Measurements from ENCODE around the gene PCK2. TPM values are rescaled to one million over a fixed set of nuclear protein-coding genes. Genes with fewer than 3 reads are reported as not detected.

The PCK2 gene
- total RNA-seq, 2 donors from 2014 or later: 11.4 to 16.9 TPM

- no peaks in the 10 kb centered on the region for H3K27me3 ChIP-seq (replicated peaks; ENCODE audit: insufficient read depth)
- H3K4me1 ChIP-seq (ENCODE audit: control insufficient read depth in 1 of 2, low read depth in 2 of 2): peaks cover 7 to 18% of the 10 kb centered on the region in 2 donors
- ATAC-seq (ENCODE audit: insufficient number of reproducible peaks, low FRiP score, low read depth) (no peak), DNase-seq (ENCODE audit: low spot score) (no peak)
- no peak for TF ChIP-seq CTCF (IDR thresholded peaks at IDR 0.05)
- peak overlapping the region; percentile 92 for H3K4me3 ChIP-seq
- no peaks in the 10 kb centered on the region for H3K9me3 ChIP-seq
- H3K36me3 ChIP-seq: peaks cover 13% of the 10 kb centered on the region
- peak overlapping the region; percentile 98 for H3K27ac ChIP-seq
Observed at GRCh38 chr14:24115422-24116127, 21.5 kb downstream of the PCK2 start.

GRCh38 chr14:24116128-24116814 is 22.2 kb downstream of the PCK2 start:
- H3K9me3 ChIP-seq: no peaks in the 10 kb centered on the region

GRCh38 chr14:24117179-24117578 is 23.1 kb downstream of the PCK2 start:
- DNase-seq (ENCODE audit: low spot score): no peak
- Histone ChIP-seq H3K36me3 (peaks cover 26% of the 10 kb centered on the region), H3K4me3 (no peak overlapping the region), H3K27me3 (replicated peaks; ENCODE audit: insufficient read depth) (no peaks in the 10 kb centered on the region), H3K4me1 (ENCODE audit: control insufficient read depth in 1 of 2, low read depth in 2 of 2) (peaks cover 7 to 18% of the 10 kb centered on the region in 2 donors), H3K27ac (no peak overlapping the region), H3K9me3 (no peaks in the 10 kb centered on the region)
- no peak for TF ChIP-seq CTCF (IDR thresholded peaks at IDR 0.05)
- no peak for ATAC-seq (ENCODE audit: insufficient number of reproducible peaks, low FRiP score, low read depth)

More at GRCh38 chr14:24116128-24116814, 22.2 kb downstream of the PCK2 start:
- Histone ChIP-seq H3K4me3 (peak overlapping the region; percentile 92), H3K36me3 (peaks cover 19% of the 10 kb centered on the region), H3K4me1 (ENCODE audit: control insufficient read depth in 1 of 2, low read depth in 2 of 2) (peaks cover 7 to 18% of the 10 kb centered on the region in 2 donors), H3K27ac (no peak overlapping the region), H3K27me3 (replicated peaks; ENCODE audit: insufficient read depth) (no peaks in the 10 kb centered on the region)
- TF ChIP-seq CTCF (IDR thresholded peaks at IDR 0.05): no peak
- no peak for ATAC-seq (ENCODE audit: insufficient number of reproducible peaks, low FRiP score, low read depth)
- DNase-seq (ENCODE audit: low spot score): no peak

- DNase-seq (ENCODE audit: low spot score) (no peak), ATAC-seq (ENCODE audit: insufficient number of reproducible peaks, low FRiP score, low read depth) (no peak)
- peaks cover 37% of the 10 kb centered on the region for H3K36me3 ChIP-seq
- no peak for TF ChIP-seq CTCF (IDR thresholded peaks at IDR 0.05)
- no peak overlapping the region for H3K27ac ChIP-seq
- peaks cover 7 to 18% of the 10 kb centered on the region in 2 donors for H3K4me1 ChIP-seq (ENCODE audit: control insufficient read depth in 1 of 2, low read depth in 2 of 2)
- H3K4me3 ChIP-seq: no peak overlapping the region
- no peaks in the 10 kb centered on the region for H3K27me3 ChIP-seq (replicated peaks; ENCODE audit: insufficient read depth)
- no peaks in the 10 kb centered on the region for H3K9me3 ChIP-seq
Observed at GRCh38 chr14:24119691-24120090, 25.6 kb downstream of the PCK2 start.

GRCh38 chr14:24121210-24121609 is 27.1 kb downstream of the PCK2 start:
- no peak overlapping the region for H3K27ac ChIP-seq
- no peaks in the 10 kb centered on the region for H3K27me3 ChIP-seq (replicated peaks; ENCODE audit: insufficient read depth)
- no peaks in the 10 kb centered on the region for H3K9me3 ChIP-seq
- no peak overlapping the region for H3K4me3 ChIP-seq
- peaks cover 37% of the 10 kb centered on the region for H3K36me3 ChIP-seq
- no peak for TF ChIP-seq CTCF (IDR thresholded peaks at IDR 0.05)
- H3K4me1 ChIP-seq (ENCODE audit: control insufficient read depth in 1 of 2, low read depth in 2 of 2): peaks cover under 1 to 10% of the 10 kb centered on the region in 2 donors
- no peak for ATAC-seq (ENCODE audit: insufficient number of reproducible peaks, low FRiP score, low read depth)
- no peak for DNase-seq (ENCODE audit: low spot score)
